GM23248 (cell line): ENCODE measurements around the gene GRIK3.

Source experiments
- EZH2 ChIP-seq: fragments of 200-600 bp; sonication (generic); IDR thresholded peaks from 2 replicates; pipeline ENCODE4 v1.6.1; 2018; ENCODE audit warnings: antibody characterized with exemption, mild to moderate bottlenecking; ENCODE audit not compliant: insufficient read depth, poor library complexity, severe bottlenecking
- EZH2phosphoT487 ChIP-seq: fragments of 200-600 bp; sonication (generic); IDR thresholded peaks from 2 replicates; pipeline ENCODE4 v1.6.1; 2018; ENCODE audit warnings: antibody characterized with exemption, moderate library complexity, mild to moderate bottlenecking, low read depth; ENCODE audit not compliant: insufficient read depth

GRCh38 chr1:36836196-36836883, 198.0 kb downstream of the GRIK3 start:
- no peak for TF ChIP-seq EZH2phosphoT487
- TF ChIP-seq EZH2 = no peak
